Measurements from ENCODE around the gene S100A14.
A peak's percentile ranks its signal among the peaks of the same experiment; 100 is the strongest.
"Not testable (repeated sequence)": the region's sequence is repeated elsewhere in the genome, so short reads cannot be mapped to it uniquely, and the experiment has no call there.

The S100A14 gene

DNA sequence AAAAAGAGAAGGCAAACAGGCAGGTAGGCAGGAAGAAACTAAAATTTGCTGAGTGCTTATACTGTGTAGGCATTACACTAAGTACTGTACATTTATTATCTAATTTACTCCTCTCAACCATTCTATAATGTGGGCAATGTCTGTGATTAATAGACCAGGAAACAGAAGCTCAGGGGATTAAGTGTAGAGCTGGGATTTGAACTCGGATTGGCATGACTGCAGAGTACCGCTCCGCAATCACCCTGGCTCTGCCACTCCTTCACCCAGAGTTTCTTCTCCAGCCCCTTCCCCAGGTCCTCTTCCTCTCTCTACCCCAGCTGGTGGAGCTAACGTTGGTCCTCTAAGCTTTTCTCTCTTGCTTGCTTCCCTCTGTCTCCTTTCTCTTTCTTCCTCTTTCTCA, 39.0 kb downstream of the S100A14 start:
- TF ChIP-seq, protein P1, sequence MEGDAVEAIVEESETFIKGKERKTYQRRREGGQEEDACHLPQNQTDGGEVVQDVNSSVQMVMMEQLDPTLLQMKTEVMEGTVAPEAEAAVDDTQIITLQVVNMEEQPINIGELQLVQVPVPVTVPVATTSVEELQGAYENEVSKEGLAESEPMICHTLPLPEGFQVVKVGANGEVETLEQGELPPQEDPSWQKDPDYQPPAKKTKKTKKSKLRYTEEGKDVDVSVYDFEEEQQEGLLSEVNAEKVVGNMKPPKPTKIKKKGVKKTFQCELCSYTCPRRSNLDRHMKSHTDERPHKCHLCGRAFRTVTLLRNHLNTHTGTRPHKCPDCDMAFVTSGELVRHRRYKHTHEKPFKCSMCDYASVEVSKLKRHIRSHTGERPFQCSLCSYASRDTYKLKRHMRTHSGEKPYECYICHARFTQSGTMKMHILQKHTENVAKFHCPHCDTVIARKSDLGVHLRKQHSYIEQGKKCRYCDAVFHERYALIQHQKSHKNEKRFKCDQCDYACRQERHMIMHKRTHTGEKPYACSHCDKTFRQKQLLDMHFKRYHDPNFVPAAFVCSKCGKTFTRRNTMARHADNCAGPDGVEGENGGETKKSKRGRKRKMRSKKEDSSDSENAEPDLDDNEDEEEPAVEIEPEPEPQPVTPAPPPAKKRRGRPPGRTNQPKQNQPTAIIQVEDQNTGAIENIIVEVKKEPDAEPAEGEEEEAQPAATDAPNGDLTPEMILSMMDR (IDR thresholded peaks at IDR 0.05; ENCODE audit: low read depth, low read length) = no peak
- H3K4me3 ChIP-seq (ENCODE audit: low read depth, low read length) = no peak overlapping the region

DNA sequence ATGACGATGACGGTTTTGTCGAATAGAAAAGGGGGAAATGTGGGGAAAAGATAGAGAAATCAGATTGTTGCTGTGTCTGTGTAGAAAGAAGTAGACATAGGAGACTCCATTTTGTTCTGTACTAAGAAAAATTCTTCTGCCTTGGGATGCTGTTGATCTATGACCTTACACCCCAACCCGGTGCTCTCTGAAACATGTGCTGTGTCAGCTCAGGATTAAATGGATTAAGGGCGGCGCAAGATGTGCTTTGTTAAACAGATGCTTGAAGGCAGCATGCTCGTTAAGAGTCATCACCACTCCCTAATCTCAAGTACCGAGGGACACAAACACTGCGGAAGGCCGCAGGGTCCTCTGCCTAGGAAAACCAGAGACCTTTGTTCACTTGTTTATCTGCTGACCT, 40.6 kb downstream of the S100A14 start:
- not testable (repeated sequence) for H3K4me3 ChIP-seq (ENCODE audit: low read depth, low read length)

DNA sequence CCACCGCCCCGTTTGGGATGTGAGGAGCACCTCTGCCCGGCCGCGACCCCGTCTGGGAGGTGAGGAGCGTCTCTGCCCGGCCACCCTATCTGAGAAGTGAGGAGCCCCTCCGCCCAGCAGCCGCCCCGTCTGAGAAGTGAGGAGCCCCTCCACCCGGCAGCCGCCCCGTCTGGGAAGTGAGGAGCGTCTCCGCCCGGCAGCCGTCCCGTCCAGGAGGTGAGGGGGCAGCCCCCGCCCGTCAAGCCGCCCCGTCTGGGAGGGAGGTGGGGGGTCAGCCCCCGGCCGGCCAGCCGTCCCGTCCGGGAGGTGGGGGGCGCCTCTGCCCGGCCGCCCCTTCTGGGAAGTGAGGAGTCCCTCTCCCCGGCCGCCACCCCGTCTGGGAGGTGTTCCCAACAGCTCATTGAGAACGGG, 41.0 kb downstream of the S100A14 start:
- not testable (repeated sequence) for H3K4me3 ChIP-seq (ENCODE audit: low read depth, low read length)

DNA sequence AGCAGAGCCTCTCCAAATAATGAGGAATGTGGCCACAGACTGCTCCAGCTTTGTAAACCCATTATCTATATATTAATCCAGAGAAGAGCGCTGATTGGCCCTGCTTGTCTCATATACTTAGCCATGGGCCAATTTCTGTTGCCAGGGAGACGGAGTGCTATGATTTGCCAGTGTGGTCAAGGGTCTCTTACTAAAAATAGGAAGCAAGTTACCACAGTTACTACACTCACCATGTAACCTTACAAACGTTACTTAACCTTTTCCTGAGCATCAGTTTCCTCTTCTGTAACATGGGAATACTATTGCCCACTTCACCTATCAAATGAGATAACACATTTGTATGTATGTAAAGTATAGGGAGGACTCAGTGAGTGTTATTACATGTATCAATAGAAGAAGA, 42.8 kb downstream of the S100A14 start:
- TF ChIP-seq, protein P1 (IDR thresholded peaks at IDR 0.05; ENCODE audit: low read depth, low read length) = no peak
- no peak overlapping the region for H3K4me3 ChIP-seq (ENCODE audit: low read depth, low read length)

DNA sequence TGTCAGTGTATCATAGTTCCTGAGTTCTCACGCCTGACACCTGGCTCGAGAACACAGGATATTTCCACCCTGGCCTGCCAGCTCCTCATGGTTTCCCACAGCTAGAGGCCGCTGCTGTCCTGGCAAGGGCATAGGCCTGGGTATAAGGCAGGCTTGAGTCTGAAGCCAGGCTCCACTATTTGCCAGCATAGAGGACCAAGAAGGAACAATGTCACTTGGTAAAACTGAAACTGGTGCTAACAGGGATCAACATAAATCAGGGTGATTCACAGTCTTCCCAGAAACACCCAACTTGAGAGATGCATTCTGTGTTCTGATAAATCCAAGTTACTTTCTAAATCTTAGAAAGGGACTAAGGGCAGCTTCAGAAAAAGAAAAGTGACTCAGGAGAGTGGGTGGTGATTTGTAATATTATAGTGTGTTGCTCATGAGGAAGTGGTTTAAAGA, 43.5 kb downstream of the S100A14 start:
- TF ChIP-seq, protein P1 (IDR thresholded peaks at IDR 0.05; ENCODE audit: low read depth, low read length) = peak; percentile 90
- H3K4me3 ChIP-seq (ENCODE audit: low read depth, low read length) = no peak overlapping the region

DNA sequence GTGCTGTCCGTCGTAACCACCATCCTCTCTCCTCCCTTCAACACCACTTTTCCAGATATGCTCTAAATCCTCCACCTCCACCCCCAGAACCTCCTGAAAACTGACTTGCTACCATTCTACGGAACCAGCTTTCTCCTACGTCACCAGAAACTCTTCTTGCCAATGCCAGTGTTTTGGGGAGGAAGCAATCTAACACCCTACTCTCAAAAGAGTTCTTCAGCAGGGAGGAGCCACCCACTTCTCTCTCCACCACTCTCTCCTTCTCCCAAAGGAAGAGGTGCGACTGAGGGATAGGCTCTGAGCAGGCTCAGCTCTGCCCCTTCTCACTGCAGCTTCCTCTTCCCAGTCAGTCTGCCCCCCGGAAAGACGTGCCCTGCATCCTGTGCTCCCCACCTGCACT, 44.4 kb downstream of the S100A14 start:
- no peak overlapping the region for H3K4me3 ChIP-seq (ENCODE audit: low read depth, low read length)
- TF ChIP-seq, protein P1 (IDR thresholded peaks at IDR 0.05; ENCODE audit: low read depth, low read length) = no peak

DNA sequence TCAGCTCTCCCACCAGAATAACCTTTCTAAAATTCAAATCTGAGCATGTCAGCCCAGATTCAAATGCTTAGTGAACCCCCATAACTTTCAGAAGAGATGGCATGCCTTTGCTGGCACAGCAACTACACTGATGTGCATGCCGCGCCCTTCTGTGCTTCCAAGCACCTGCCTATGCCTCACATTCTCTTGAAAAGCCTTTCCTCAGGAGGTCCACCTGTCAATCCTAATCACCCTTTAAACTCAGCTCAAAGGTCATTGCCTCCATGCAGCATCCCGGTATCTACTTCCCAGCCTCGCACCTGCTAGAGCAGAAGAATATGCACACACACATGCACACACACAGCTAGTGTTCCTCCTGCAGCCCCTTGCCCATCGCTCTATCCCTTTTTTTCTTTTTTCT, 45.3 kb downstream of the S100A14 start:
- H3K4me3 ChIP-seq (ENCODE audit: low read depth, low read length) = no peak overlapping the region
- TF ChIP-seq, protein P1 (IDR thresholded peaks at IDR 0.05; ENCODE audit: low read depth, low read length) = no peak

DNA sequence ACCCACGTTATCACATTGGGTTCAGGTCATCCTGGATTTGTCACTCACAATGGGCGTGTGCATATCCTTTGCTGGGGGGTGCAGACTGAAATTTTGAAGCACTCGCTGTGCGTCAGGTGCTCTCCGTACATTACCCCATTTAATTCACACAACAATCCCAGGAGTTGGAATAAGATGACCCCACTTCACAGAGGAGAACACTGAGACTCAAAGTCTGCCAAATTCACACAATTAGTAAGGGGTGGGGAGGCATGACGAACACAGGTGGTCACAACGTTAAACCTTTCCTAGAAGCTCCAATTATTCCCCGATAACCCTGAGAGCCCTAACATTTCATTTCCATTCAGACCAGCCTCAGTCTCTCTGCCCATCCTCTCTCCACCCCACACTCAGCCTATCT, 46.7 kb downstream of the S100A14 start:
- H3K4me3 ChIP-seq (ENCODE audit: low read depth, low read length) = no peak overlapping the region
- TF ChIP-seq, protein P1 (IDR thresholded peaks at IDR 0.05; ENCODE audit: low read depth, low read length) = no peak
